Measurements from ENCODE around the gene NDUFB2.
"Not testable (repeated sequence)": the region's sequence is repeated elsewhere in the genome, so short reads cannot be mapped to it uniquely, and the experiment has no call there.

Gene NDUFB2

DNA sequence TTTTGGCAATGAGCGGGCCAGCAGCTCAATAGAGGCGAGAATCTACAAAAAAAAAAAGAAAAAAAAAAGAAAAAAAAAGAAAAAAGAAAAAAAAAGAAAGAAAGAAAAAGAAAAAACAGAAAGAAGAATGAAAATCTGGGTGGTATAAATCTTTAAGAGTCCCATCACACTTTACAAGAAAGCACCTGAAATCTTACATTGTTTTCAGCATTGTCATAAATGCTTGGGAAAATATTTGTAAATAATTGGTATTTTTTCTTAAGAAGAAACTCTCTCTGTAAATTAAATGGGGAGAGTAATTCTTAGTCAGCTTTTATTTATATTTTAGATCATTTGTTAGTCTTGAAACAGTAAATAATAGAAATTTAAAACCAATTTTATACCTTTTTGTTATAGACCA is 38.2 kb downstream of the NDUFB2 start:
- Histone ChIP-seq H3K27me3 (ENCODE audit: control insufficient read depth in 3 of 3, insufficient read depth in 3 of 3, low read depth in 1 of 3, low read length in 3 of 3) (no peaks in the 10 kb centered on the region), H4K91ac (ENCODE audit: low read depth, low read length, poor library complexity) (no peak overlapping the region), H3K18ac (ENCODE audit: low read length) (no peak overlapping the region), H3K4me3 (ENCODE audit: low read length in 2 of 2) (no peak overlapping the region), H3K9me3 (replicated peaks in 1 of 2; ENCODE audit: control insufficient read depth in 2 of 2, insufficient read depth in 1 of 2, low read depth in 1 of 2, low read length in 2 of 2) (no peaks in the 10 kb centered on the region), H2BK5ac (ENCODE audit: low read length) (no peak overlapping the region), H2AFZ (ENCODE audit: low read length) (no peak overlapping the region), H2BK120ac (ENCODE audit: low read depth, low read length) (no peak overlapping the region), H3K4ac (ENCODE audit: low read length) (no peak overlapping the region), H2BK15ac (ENCODE audit: low read length) (no peak overlapping the region), H3K4me1 (ENCODE audit: control insufficient read depth in 2 of 2, insufficient read depth in 1 of 2, low read depth in 1 of 2, low read length in 2 of 2) (no peaks in the 10 kb centered on the region), H3K4me2 (ENCODE audit: insufficient read depth, low read length, poor library complexity, severe bottlenecking) (no peak overlapping the region), H4K8ac (ENCODE audit: low read depth, low read length) (no peak overlapping the region), H2BK12ac (ENCODE audit: low read length) (no peak overlapping the region), H3K23ac (ENCODE audit: low read depth, low read length, poor library complexity) (no peak overlapping the region), H3K27ac (replicated peaks; ENCODE audit: low read length) (no peak overlapping the region), H3K36me3 (replicated peaks in 1 of 2; ENCODE audit: control insufficient read depth in 2 of 2, insufficient read depth in 2 of 2, low read length in 2 of 2) (peaks cover 4 to 67% of the 10 kb centered on the region in 2 donors), H3K14ac (ENCODE audit: low read length) (no peak overlapping the region), H3K9ac (ENCODE audit: low read depth, low read length, poor library complexity) (no peak overlapping the region), H3K79me1 (ENCODE audit: low read depth, low read length) (no peaks in the 10 kb centered on the region), H2AK5ac (ENCODE audit: low read depth, low read length) (no peak overlapping the region)
- no CpG with 5 or more reads among the region's 2 CpGs for WGBS, 2 donors (ENCODE audit: extremely low coverage in 2 of 2, insufficient read length in 2 of 2, insufficient replicate concordance in 1 of 2)
- DNase-seq (ENCODE audit: low spot score), result no peak

GRCh38 chr7:140738280-140738679 is 41.8 kb downstream of the NDUFB2 start:
- Histone ChIP-seq H3K4me3 (ENCODE audit: low read length in 2 of 2) (no peak overlapping the region), H3K27ac (replicated peaks; ENCODE audit: low read length) (no peak overlapping the region), H3K27me3 (ENCODE audit: control insufficient read depth in 3 of 3, insufficient read depth in 3 of 3, low read depth in 1 of 3, low read length in 3 of 3) (no peaks in the 10 kb centered on the region), H2AFZ (ENCODE audit: low read length) (no peak overlapping the region), H2AK5ac (ENCODE audit: low read depth, low read length) (no peak overlapping the region), H3K36me3 (replicated peaks in 1 of 2; ENCODE audit: control insufficient read depth in 2 of 2, insufficient read depth in 2 of 2, low read length in 2 of 2) (peaks cover 2 to 51% of the 10 kb centered on the region in 2 donors), H4K8ac (ENCODE audit: low read depth, low read length) (no peak overlapping the region), H3K23ac (ENCODE audit: low read depth, low read length, poor library complexity) (no peak overlapping the region), H3K4me1 (ENCODE audit: control insufficient read depth in 2 of 2, insufficient read depth in 1 of 2, low read depth in 1 of 2, low read length in 2 of 2) (no peaks in the 10 kb centered on the region), H4K91ac (ENCODE audit: low read depth, low read length, poor library complexity) (no peak overlapping the region), H2BK12ac (ENCODE audit: low read length) (no peak overlapping the region), H3K14ac (ENCODE audit: low read length) (no peak overlapping the region), H3K79me1 (ENCODE audit: low read depth, low read length) (no peaks in the 10 kb centered on the region), H2BK5ac (ENCODE audit: low read length) (no peak overlapping the region), H2BK120ac (ENCODE audit: low read depth, low read length) (no peak overlapping the region), H3K9me3 (replicated peaks in 1 of 2; ENCODE audit: control insufficient read depth in 2 of 2, insufficient read depth in 1 of 2, low read depth in 1 of 2, low read length in 2 of 2) (no peaks in the 10 kb centered on the region), H2BK15ac (ENCODE audit: low read length) (no peak overlapping the region), H3K4me2 (ENCODE audit: insufficient read depth, low read length, poor library complexity, severe bottlenecking) (no peak overlapping the region), H3K4ac (ENCODE audit: low read length) (no peak overlapping the region), H3K18ac (ENCODE audit: low read length) (no peak overlapping the region), H3K9ac (ENCODE audit: low read depth, low read length, poor library complexity) (no peak overlapping the region)
- DNase-seq (ENCODE audit: low spot score), result no peak

GRCh38 chr7:140743255-140743654 is 46.7 kb downstream of the NDUFB2 start:
- H2BK5ac ChIP-seq (ENCODE audit: low read length); H3K4ac ChIP-seq (ENCODE audit: low read length); DNase-seq (ENCODE audit: low spot score); H3K27ac ChIP-seq (replicated peaks; ENCODE audit: low read length); H2BK12ac ChIP-seq (ENCODE audit: low read length); H2BK15ac ChIP-seq (ENCODE audit: low read length); H3K4me2 ChIP-seq (ENCODE audit: insufficient read depth, low read length, poor library complexity, severe bottlenecking); H2AFZ ChIP-seq (ENCODE audit: low read length); H4K8ac ChIP-seq (ENCODE audit: low read depth, low read length); H3K14ac ChIP-seq (ENCODE audit: low read length); H3K79me1 ChIP-seq (ENCODE audit: low read depth, low read length); H3K4me3 ChIP-seq (ENCODE audit: low read length in 2 of 2); H2AK5ac ChIP-seq (ENCODE audit: low read depth, low read length); H3K9ac ChIP-seq (ENCODE audit: low read depth, low read length, poor library complexity); H3K23ac ChIP-seq (ENCODE audit: low read depth, low read length, poor library complexity); H2BK120ac ChIP-seq (ENCODE audit: low read depth, low read length); H3K27me3 ChIP-seq (ENCODE audit: control insufficient read depth in 3 of 3, insufficient read depth in 3 of 3, low read depth in 1 of 3, low read length in 3 of 3); H3K9me3 ChIP-seq (replicated peaks in 1 of 2; ENCODE audit: control insufficient read depth in 2 of 2, insufficient read depth in 1 of 2, low read depth in 1 of 2, low read length in 2 of 2); H3K4me1 ChIP-seq (ENCODE audit: control insufficient read depth in 2 of 2, insufficient read depth in 1 of 2, low read depth in 1 of 2, low read length in 2 of 2); H3K18ac ChIP-seq (ENCODE audit: low read length); H4K91ac ChIP-seq (ENCODE audit: low read depth, low read length, poor library complexity): not testable (repeated sequence)
- WGBS, 2 donors (ENCODE audit: extremely low coverage in 2 of 2, insufficient read length in 2 of 2, insufficient replicate concordance in 1 of 2), result no CpG with 5 or more reads among the region's 4 CpGs
- peaks cover 2 to 47% of the 10 kb centered on the region in 2 donors for H3K36me3 ChIP-seq (replicated peaks in 1 of 2; ENCODE audit: control insufficient read depth in 2 of 2, insufficient read depth in 2 of 2, low read length in 2 of 2)

DNA sequence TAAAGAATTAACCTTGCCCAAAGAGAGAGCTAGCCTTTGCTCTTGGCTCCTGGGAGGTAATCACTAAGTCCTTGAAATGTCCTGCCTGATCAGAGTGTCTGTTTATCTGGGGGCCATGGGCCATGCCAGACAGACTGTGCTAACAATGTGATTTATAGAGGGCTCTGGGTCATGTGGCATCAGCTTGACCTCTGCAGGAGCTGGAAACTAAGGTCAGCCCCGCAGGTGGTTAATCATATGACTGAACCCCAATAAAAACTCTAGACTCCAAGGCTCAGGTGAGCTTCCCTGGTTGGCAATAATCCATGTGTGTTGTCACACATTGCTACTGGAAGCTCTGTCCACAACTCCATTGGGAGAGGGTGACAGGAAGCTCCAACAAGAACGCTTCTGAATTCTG is 47.5 kb downstream of the NDUFB2 start:
- Histone ChIP-seq H3K9ac (ENCODE audit: low read depth, low read length, poor library complexity) (no peak overlapping the region), H3K9me3 (replicated peaks in 1 of 2; ENCODE audit: control insufficient read depth in 2 of 2, insufficient read depth in 1 of 2, low read depth in 1 of 2, low read length in 2 of 2) (no peaks in the 10 kb centered on the region), H3K36me3 (replicated peaks in 1 of 2; ENCODE audit: control insufficient read depth in 2 of 2, insufficient read depth in 2 of 2, low read length in 2 of 2) (peaks cover 2 to 47% of the 10 kb centered on the region in 2 donors), H2BK120ac (ENCODE audit: low read depth, low read length) (no peak overlapping the region), H3K18ac (ENCODE audit: low read length) (no peak overlapping the region), H4K91ac (ENCODE audit: low read depth, low read length, poor library complexity) (no peak overlapping the region), H2AK5ac (ENCODE audit: low read depth, low read length) (no peak overlapping the region), H3K14ac (ENCODE audit: low read length) (no peak overlapping the region), H4K8ac (ENCODE audit: low read depth, low read length) (no peak overlapping the region), H2AFZ (ENCODE audit: low read length) (no peak overlapping the region), H2BK5ac (ENCODE audit: low read length) (no peak overlapping the region), H3K4me1 (ENCODE audit: control insufficient read depth in 2 of 2, insufficient read depth in 1 of 2, low read depth in 1 of 2, low read length in 2 of 2) (no peaks in the 10 kb centered on the region), H3K23ac (ENCODE audit: low read depth, low read length, poor library complexity) (no peak overlapping the region), H2BK15ac (ENCODE audit: low read length) (no peak overlapping the region), H3K27me3 (ENCODE audit: control insufficient read depth in 3 of 3, insufficient read depth in 3 of 3, low read depth in 1 of 3, low read length in 3 of 3) (no peaks in the 10 kb centered on the region), H3K27ac (replicated peaks; ENCODE audit: low read length) (no peak overlapping the region), H2BK12ac (ENCODE audit: low read length) (no peak overlapping the region), H3K4me3 (ENCODE audit: low read length in 2 of 2) (no peak overlapping the region), H3K4ac (ENCODE audit: low read length) (no peak overlapping the region), H3K79me1 (ENCODE audit: low read depth, low read length) (no peaks in the 10 kb centered on the region), H3K4me2 (ENCODE audit: insufficient read depth, low read length, poor library complexity, severe bottlenecking) (no peak overlapping the region)
- DNase-seq (ENCODE audit: low spot score), result no peak
- WGBS, 2 donors (ENCODE audit: extremely low coverage in 2 of 2, insufficient read length in 2 of 2, insufficient replicate concordance in 1 of 2), result no CpG with 5 or more reads among the region's 2 CpGs
